GM18511 (cell line): Measurements from ENCODE around the gene KDM1B.
"Not testable (repeated sequence)": the region's sequence is repeated elsewhere in the genome, so short reads cannot be mapped to it uniquely, and the experiment has no call there.

ENCODE experiments used
- ATAC-seq: cut with Tn5 transposase; IDR thresholded peaks from one replicate; pipeline ENCODE4 v1.9.1; 2021; ENCODE audit warnings: mild to moderate bottlenecking, moderate library complexity; ENCODE audit not compliant: unreplicated experiment

The KDM1B gene

DNA sequence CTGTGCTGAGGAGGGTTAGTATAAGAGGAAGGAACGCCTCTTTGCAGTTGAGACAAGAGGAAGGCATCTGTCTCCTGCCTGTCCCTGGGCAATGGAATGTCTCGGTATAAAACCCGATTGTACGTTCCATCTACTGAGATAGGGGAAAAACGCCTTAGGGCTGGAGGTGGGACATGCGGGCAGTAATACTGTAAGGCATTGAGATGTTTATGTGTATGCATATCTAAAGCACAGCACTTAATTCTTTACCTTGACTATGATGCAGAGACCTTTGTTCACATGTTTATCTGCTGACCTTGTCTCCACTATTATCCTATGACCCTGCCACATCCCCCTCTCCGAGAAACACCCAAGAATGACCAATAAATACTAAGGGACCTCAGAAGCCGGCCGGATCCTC lies 71.9 kb downstream of the KDM1B start:
- not testable (repeated sequence) for ATAC-seq

DNA sequence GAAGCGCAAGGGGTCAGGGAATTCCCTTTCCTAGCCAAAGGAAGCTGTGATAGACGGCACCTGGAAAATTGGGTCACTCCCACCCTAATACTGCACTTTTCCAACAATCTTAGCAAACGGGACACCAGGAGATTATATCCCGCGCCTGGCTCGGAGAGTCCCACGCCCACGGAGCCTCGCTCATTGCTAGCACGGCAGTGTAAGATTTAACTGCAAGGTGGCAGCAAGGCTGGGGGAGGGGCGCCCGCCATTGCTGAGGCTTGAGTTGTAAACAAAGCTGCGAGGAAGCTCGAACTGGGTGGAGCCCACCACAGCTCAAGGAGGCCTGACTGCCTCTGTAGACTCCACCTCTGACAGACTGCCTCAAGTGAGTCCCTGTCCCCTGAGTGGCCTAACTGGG lies 73.4 kb downstream of the KDM1B start:
- ATAC-seq, result not testable (repeated sequence)

DNA sequence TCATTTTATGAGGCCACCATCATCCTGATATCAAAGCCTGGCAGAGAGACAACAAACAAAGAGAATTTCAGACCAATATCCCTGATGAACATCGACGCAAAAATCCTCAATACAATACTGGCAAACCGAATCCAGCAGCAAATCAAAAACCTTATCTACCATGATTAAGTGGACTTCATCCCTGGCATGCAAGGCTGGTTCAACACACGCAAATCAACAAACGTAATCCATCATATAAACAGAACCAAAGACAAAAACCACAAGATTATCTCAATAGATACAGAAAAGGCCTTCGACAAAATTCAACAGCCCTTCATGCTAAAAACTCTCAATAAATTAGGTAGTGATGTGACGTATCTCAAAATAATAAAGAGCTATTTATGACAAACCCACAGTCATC lies 76.6 kb downstream of the KDM1B start:
- ATAC-seq, result not testable (repeated sequence)

DNA sequence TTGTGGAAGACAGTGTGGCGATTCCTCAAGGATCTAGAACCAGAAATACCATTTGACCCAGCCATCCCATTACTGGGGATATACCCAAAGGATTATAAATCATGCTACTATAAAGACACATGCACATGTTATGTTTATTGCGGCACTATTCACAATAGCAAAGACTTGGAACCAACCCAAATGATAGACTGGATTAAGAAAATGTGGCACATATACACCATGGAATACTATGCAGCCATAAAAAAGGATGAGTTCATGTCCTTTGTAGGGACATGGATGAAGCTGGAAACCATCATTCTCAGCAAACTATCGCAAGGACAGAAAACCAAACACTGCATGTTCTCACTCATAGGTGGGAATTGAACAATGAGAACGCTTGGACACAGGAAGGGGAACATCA lies 78.5 kb downstream of the KDM1B start:
- not testable (repeated sequence) for ATAC-seq

DNA sequence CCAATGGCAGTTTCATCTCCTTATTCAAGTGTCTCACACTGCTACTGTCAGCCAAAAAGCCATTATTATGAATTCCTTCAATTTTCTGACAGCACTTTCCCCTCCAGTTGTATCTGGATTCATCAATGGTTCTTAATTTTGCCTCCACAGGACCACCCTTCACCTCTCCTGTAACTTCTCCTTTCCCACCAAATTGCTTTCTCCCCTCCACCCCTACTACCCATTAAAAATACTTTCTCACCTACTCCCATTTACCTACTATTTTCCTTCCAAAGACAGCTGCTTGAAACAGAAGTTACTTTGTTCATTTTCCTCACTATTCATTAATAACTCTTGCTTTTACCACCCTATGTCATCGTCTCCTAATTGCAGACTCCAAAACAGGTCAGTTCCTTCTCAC lies 79.3 kb downstream of the KDM1B start:
- ATAC-seq, result no peak

DNA sequence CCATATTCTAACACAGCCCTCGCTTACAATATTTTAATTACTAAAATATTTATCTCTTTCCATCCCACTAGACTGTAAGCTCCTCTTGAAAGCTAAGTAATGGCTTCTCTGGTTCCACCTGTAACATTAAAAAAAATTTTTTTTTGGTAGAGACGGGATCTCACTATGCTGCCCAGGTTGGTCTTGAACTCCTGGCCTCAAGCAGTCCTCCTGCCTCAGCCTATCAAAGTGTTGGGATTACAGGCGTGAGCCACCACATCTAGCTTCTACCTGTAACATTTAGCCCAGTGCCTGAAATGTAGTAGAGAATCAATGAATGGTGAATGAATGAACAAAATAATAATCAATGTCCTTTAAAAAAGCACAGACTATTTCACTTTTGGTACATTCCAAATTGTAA lies 80.3 kb downstream of the KDM1B start:
- ATAC-seq, result no peak

DNA sequence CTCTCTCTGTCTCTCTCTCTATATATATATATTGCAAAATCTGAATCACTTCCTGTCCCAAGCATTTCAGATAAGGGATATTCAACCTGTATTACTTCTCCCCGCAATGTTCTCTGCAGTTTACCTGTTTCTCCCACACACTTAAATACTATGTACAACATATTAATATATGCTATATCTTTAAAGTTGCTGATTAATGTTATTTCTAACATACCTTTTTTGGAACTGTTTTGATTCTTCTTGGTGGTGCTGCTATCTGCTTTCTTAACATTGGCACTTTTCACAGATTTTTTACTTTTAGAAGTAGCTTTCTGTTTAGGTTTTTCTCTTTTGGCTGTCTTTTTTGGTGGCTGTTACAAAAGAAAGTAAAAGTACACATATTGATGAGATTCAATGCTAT lies 81.9 kb downstream of the KDM1B start:
- no peak for ATAC-seq

DNA sequence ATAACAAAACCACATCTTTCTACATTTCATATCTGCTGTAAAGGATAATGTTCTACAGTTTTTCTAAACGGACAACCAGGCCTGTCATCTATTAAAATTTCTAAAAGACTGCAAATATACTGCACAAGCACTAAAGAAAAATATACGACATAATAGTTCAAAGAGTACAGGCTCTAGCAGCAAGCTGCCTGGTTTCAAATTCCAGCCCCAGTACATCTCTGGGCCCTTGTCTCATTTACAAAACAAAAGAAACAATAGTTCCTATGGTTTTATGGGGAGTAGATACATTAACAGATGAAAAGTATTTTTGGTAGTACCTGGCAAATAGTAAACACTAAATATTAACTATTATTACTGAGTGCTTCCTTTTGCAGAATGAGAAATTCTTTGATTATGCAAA lies 85.0 kb downstream of the KDM1B start:
- ATAC-seq, result no peak

DNA sequence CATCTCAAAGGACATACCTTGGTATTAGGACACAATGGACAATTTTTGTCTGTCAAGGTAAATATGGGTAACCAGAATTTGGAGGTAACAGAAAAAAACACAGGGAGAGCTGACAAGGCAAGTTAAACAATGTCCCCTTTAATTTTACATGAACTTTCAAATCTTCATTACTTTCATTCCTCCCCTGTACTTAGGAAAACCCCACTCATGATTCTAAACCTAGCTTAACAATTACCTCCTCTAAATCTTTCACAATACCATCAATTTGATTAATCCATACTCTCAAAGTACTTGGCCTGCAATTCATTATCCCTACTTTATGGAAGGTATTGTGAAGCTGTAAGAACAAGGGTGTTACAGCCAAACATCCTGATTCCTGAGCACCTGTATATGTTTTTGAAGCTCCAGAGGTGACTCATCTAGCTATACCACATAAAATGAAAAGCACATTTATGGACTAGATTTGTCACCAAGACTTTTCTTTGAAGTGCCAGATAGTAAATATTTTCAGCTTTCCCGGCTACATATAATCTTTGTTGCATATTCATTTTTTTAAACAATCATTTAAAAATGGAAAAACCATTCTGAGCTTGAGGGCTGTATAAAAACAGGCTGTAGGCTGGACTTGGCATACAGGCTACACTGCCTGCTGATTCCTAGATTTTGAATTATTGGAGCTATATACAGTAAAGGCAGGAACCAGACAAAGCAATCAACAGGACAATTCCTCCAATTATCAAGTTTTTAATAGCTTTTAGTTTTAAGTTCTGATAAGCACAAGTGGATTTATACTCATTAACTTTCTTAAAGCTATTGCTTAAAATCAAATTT lies 86.2 kb downstream of the KDM1B start:
- ATAC-seq, result no peak

DNA sequence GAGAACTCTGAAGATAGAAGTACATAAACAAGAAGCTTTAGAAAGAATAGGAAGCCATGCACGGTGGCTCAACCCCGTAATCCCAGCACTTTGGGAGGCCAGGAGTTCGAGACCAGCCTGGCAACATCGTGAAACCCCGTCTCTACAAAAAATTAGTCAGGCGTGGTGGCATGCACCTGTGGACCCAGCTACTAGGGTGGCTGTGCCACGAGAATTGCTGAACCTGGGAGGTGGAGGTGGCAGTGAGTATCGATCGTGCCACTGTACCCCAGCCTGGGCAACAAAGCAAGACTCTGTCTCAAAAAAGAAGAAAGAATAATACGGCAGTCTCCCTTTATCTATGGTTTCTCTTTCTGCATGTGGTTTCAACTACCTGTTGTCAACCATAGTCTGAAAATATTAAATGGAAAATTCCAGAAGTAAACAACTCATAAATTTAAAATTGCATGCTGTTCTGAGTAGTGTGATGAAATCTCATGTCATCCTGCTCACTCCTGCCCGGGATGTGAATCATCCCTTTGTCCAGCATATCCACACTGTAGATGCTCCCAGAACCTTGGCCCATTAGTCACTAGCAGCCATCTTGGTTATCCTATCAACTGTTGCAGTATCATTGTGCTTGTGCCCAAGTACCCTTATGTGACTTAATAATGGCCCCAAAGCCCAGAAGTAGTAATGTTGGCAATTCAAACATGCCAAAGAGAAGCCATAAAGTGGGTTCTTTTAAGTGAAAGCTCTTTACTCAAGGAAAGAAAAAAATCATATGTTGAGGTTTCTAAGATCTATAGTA lies 87.0 kb downstream of the KDM1B start:
- no peak for ATAC-seq

DNA sequence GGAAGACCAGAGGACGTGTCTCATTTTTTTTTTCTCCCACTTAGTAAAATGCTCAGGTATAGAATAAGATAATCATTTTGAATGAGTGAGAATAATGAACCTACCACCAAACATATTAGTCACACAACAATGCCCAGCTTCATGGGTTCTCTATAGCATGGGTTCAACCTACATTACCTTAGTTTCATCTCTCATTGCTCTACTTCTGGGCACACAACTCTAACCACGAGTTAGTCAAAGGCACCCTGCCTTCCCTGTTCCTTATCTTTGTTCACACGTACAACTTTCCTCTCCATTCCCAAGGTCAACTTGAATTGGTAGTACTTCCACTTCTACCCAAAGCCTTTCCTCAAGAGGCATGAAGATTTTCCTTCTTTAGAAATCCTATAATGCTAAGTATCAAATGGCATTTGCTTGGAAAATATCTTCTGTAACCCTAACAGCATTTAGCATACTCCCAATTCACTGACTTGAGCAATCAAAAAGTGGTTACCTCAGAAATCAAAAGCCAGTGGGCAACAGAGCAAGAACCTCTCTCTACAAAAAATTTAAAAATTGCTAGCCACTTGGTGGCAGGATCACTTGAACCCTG lies 88.2 kb downstream of the KDM1B start:
- peak; percentile 49 for ATAC-seq

DNA sequence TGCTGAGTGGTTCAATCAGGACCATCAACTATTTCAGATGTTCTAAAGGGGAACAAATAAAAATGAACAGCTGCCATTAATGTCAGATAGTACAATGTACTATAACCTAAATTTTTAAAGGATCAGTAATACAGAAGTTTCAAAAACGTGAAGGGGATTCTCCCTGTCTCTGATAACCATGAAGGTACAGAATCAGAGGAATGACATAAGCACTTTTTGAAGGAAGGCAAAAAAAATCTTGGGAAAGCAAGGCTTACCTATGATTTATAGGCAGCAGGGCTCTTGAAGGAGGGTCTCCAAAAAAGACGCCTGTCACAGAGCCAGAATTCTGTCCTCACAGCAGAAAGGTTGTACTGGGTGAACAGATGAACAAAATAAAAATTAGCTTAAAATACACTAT lies 89.0 kb downstream of the KDM1B start:
- no peak for ATAC-seq

DNA sequence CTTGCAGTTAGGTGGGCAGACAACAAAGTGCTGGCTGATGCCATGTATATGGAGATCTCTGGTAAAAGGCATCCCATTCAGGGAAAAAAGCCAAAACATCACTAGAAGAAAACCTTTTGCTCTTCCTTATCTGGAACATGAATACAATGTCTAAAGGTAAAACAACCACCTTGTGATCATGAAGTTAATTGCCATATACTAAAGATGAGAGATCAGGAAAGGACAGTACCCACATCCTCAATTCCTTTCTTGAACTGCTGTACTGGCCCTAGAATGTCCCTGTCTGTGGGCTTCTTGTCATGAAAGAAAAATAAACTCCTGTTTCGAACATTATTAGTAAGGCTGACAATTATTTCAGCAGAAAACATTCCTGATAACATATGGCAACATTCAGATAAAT lies 89.9 kb downstream of the KDM1B start:
- ATAC-seq, result no peak

DNA sequence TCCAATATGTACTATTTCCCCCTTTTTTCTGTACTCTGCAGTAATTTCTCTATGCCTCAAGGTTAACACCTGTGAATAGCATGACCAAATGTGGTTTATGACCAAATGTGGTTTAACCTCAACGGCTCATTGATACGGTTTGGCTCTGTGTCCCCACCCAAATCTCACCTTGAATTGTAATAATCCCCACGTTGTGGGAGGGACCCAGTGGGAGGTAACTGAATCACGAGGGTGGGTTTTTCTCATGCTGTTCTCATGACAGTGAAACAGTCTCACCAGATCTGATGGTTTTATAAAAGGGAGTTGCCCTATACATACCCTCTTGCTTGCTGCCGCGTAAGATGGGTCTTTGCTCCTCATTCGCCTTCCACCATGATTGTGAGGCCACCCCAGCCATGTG lies 90.4 kb downstream of the KDM1B start:
- ATAC-seq, result peak; percentile 42

DNA sequence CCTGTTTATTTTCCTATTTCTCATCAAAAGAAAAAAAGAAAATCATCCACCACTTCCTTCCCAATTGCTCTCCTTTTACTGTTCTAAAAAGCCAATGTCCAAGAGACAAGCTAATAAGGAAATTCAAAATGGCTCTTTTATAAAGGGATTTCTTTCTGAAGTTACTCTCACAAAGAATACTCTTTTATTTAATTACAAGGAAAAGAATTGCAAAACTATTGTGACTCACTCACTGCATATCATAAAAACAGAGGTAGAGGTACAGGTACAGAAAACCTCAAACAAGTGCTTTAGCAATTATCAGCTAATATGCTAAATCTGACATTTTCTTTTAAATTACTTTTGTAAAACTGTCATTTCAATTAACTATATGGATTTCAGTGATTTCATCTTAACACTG lies 91.0 kb downstream of the KDM1B start:
- ATAC-seq, result no peak

DNA sequence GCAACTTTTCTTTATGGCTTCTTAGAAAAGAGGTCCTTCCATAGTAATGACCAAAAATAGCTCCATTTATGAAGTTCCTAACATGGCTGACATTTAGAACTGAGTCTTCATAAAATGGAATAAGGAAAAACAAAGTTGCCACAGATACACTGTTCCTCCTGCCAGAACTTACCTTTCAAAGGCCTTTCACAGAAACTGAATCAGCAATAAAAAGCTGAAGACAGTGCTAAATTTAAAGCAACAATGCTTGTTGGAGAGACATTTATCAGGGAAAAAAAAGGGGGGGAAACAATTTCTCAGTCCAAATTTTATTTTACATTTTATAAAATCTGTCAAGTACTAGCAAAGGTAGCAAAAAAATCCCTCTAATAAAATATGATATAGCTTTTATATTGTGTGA lies 91.8 kb downstream of the KDM1B start:
- no peak for ATAC-seq

DNA sequence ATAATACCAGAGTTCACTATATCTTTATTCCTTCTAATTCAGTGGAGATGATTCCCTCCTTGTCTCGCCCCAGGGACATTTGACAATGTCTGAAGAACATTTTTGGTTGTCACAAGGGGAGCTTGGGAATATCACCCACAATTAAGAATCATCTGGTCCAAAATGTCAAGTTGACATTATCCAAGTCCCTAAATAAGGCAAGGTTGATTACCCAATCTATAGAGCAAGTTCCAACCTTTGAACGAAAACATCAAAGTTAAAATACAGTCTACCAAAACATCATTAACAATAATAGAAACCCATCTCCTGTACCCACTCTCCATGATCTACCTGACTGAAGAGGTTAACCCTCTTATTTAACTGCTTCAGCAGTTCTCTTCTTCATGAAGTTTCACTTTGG lies 93.5 kb downstream of the KDM1B start:
- no peak for ATAC-seq

DNA sequence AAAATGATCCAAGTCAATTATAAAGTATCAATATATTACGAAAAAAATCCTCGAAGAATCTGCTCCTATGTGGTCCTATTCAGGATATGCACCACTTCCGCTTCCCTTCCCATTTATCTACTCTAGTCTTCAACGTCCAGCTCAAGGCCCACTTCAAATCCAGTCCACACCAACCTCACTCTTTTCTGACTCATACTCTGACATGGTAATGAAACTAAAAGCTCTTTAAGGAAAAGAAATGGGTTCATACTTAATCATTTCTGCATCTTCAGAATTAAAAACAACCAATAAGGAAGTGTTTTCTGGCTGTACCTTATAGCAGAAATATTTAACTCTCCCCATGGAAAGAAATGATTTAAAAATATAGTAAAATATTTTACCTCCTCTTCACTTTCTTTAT lies 94.0 kb downstream of the KDM1B start:
- ATAC-seq, result no peak

DNA sequence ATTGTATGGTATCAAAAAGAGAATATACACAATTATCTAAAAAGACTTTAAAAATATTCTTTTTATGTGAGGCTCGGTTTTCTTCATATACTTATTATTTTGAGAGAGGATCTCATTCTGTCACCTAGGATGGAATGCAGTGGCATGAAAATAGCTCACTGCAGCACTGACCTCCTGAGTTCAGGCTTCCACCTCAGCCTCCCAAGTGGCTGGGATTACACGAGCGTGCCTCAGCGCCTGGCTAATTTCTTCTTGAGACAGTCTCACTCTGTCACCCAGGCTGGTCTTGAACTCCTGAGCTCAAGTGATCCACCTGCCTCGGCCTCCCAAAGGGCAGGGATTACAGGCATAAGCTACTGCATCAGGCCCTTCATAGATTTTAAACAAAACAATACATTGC lies 98.4 kb downstream of the KDM1B start:
- no peak for ATAC-seq

DNA sequence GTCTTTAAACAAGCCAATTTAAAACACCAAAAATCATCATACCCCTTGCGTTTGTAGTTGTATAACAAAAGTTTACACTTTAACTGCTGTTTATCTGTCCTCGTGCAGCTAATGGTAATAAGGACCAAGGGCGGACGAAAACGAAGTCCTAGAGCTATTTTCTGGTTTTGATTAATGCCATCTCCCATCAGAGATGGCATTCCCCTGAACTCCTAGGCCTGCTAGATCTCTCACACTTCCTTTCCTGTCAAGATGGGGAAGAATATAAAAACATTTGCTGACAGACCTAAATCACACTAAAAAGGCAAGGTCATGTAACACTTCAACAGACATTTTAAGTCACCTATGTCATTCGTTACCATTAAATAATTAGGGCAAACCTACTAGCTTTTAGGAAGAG lies 99.6 kb downstream of the KDM1B start:
- no peak for ATAC-seq

DNA sequence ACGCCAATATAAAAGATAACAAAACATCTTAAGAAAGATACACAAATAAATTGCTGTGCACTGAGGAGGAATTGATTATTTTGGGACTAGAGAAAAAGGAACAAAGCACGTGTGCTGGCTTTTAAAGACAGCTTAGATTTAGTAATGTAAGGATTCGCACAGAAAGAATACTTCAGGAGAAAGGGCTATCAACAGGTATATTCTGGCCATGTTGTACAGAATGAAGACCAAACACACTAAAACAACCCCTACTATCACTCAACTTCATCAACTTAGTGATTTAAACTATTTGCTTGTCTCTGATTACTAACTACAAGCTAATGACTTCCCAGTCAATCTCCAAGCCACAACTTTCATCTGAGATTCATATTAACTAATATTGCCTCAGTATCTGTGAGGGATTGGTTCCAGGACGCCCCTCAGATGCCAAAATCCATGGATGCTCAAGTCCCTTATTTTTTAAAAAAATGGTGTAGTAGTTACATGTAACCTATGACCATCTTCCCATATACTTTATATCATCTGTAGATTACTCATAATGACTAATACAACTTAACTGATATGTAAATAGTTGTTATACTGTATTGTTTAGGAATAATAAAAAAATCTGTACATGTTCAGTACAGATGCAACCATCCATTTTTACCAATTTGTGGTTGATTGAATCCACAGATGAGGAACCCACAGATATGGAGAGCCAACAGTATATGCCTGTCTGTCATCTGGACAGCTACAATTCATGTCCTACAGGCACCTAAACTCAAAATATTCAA lies 104.6 kb downstream of the KDM1B start:
- no peak for ATAC-seq
